Effector CD8-positive, alpha-beta T cell (primary cell): Measurements from ENCODE around the gene NHERF2.

Experiments
- DNase-seq: peaks from one replicate; lab custom pipeline; 2025; lab: John Stamatoyannopoulos, UW

Gene NHERF2

GRCh38 chr16:2061023-2061422, 34.3 kb downstream of the NHERF2 start:
- DNase-seq: no peak

GRCh38 chr16:2061526-2061925, 34.8 kb downstream of the NHERF2 start:
- no peak for DNase-seq

GRCh38 chr16:2062801-2063200, 36.1 kb downstream of the NHERF2 start:
- no peak for DNase-seq

GRCh38 chr16:2063861-2064260, 37.2 kb downstream of the NHERF2 start:
- no peak for DNase-seq

DNA sequence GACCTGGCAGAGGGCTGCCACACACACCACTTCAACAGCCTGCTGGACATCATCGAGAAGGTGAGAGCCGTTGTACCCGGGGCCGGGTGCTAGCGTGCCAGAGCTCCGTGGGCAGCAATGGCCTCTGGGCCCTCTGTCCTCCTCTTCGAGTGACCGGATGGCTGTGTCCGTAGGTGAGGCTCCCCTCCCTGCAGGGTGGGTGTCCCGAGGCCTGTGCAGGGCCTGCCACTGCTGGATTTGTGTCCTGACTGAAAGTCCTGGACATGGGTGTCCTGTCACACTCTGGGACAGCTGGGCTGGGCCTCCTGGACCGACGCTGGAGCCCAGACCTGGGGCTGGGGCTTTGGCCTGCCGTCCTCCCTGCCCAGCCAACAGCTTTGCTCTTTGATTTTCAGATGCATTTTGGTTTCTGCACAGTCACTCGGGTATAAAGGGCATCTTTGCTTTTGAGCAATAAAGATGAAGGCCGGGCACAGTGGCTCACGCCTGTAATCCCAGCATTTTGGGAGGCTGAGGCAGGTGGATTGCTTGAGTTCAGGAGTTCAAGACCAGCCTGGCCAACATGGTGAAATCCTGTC, 37.8 kb downstream of the NHERF2 start:
- DNase-seq: no peak

- DNase-seq: no peak
Measured at GRCh38 chr16:2066139-2066538, 39.4 kb downstream of the NHERF2 start.

- DNase-seq: no peak
Measured at GRCh38 chr16:2070576-2071453, 44.1 kb downstream of the NHERF2 start.

GRCh38 chr16:2071454-2072202, 44.9 kb downstream of the NHERF2 start:
- no peak for DNase-seq

DNA sequence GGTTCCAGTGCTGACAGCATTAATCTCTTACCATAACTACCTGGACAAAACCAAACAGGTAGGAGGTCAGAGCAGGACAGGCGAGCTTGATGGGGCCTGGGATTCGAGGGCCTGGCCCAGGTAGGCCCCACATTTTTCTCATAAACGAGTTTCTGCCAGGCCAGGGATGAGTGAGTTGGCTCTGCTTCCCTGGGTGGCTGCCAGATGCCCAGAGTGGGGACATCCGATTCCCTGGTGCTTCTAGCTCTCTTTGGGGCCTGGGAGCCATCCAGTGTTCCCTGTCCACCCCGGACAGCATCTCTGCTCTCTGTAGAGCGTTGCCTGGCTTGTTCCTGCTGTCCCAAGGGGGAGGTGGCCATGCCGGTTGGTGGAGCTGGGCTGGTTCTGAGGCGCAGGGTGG, 46.2 kb downstream of the NHERF2 start:
- DNase-seq: no peak

- DNase-seq: no peak
Measured at GRCh38 chr16:2074071-2074470, 47.4 kb downstream of the NHERF2 start.

DNA sequence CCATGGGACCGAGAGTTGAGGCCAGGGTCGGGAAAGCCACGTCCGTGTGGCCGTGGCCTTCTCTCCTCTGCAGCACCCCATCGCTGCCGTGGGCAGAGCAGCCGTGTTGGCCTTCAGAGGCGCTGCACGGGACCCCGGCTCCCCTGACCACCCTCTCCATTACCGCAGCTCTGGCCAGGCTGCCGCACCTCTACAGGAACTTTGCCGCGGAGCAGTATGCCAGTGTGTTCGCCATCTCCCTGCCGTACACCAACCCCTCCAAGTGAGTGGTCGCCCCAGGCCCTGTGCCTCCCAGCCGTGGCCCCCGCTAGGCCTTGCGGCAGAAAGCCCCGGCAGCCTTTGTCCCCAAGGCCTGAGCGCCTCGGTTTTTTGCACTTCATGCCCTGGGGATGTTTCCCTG, 48.9 kb downstream of the NHERF2 start:
- no peak for DNase-seq

GRCh38 chr16:2076072-2076865, 49.6 kb downstream of the NHERF2 start:
- no peak for DNase-seq

DNA sequence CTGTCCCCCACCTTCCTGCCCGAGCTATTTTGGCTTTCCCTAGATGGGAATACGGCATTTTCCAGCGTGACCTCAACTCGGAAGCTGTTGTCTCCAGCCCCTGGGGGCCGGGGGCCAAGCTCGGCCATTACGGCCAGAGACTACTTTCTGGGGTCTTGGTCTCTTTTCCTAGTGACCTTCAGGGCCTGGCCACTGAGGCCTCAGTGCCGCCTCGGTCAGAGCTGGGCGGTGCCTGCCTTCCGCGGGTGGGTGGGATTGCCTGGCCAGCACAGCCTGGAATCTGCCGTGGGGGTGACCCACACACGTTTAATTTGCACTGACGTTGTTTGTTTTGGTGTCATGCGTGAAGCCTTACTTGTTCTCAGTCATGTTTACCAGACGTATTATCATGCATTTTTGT, 50.3 kb downstream of the NHERF2 start:
- DNase-seq: no peak

DNA sequence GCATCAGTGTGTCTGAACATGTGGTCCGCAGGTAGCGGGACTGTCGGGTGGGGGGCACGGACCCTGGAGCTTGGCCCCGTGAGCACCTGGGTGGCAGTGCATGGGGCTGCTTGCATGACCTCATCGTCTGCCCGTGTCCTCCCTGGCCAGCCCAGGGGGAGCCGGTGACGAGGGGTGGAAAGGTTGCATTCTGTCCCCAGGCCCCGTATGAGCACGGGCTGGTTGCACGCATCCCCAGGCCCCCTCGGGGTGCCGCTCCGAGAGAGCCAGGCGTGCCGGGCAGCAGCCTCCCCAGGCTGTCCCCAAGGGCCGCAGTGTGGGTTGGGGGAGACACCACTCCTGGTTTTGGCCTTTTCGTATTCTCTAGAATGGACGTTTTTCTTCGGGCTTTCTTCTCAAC, 51.0 kb downstream of the NHERF2 start:
- no peak for DNase-seq

- no peak for DNase-seq
Measured at GRCh38 chr16:2078096-2078495, 51.4 kb downstream of the NHERF2 start.

DNA sequence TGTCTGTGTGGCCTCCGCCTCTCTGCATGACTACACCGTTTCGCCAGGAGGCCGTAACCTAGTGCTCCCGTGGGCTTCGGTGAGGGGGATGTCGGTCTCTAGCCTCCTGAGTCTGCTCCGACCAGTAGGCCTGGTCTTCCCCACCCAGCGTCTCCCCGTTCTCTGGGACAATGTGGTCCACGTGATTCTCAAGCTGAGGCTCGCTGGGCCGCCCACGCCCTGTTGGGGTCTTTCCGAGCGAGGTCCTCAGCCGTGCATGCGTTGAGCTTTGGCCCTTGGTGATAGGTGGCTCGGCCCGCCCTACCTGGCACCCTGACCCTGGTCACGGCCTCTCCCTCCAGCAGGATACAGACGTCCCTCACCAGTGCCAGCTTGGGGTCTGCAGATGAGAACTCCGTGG, 52.0 kb downstream of the NHERF2 start:
- DNase-seq: no peak

GRCh38 chr16:2079311-2079800, 52.7 kb downstream of the NHERF2 start:
- DNase-seq: no peak

DNA sequence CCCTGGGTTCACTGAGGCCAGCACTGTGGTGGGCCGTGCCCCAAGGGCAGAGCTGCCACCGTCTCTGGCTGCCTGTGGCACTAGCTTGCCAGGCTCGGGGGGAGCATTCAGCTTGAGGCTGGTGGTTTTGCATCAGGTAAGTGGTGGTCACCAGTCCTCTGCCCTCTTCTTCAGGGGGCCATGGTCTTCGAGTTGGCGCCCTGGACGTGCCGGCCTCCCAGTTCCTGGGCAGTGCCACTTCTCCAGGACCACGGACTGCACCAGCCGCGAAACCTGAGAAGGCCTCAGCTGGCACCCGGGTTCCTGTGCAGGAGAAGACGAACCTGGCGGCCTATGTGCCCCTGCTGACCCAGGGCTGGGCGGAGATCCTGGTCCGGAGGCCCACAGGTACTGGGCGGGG, 53.3 kb downstream of the NHERF2 start:
- no peak for DNase-seq

GRCh38 chr16:2081201-2082084, 54.7 kb downstream of the NHERF2 start:
- no peak for DNase-seq

DNA sequence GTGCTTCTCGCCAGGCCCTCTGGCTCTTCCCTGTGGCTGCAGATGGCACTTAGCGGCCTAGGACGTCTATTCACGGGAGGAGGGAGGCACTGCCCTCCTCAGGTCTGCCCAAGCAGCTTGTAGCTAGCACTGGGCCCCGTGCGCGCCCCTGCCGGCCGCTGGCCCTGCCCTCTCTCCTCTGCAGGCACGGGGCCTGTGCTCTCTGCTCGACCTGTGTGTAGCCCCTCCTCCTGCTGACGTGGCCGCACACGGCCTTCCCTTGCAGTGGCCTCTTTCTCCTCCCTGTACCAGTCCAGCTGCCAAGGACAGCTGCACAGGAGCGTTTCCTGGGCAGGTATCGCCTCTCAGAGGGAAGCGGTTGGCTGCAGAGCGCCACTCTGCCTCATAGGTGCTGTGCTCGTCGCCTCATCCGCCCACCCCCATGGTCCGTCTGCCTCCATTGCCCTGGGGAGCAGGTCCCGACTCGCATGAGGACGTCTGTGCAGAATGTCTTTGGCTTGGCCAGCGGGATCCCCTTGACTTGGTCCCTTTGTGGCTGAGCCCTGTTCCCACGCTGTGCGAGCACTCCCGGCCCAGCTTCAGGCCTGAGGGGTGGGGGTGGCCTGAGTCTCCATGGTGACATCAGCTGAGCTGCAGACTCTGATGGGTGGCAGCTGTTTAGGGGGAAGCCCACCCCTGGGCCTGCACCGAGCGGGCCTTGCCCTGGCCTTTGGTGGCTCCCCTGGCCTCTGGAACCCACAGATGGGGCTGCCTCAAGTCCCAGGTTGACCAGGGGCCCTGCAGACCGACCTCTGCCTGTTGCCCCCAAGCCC, 55.7 kb downstream of the NHERF2 start:
- no peak for DNase-seq
